GM18873 (cell line): Measurements from ENCODE around the gene CRISPLD2.
"Not testable (repeated sequence)": the region's sequence is repeated elsewhere in the genome, so short reads cannot be mapped to it uniquely, and the experiment has no call there.

Experiments used
- ATAC-seq: cut with Tn5 transposase; IDR thresholded peaks from one replicate; pipeline ENCODE4 v1.9.1; 2021; ENCODE audit warnings: mild to moderate bottlenecking, moderate library complexity, moderate number of reproducible peaks; ENCODE audit not compliant: unreplicated experiment, low FRiP score

CRISPLD2 gene

GRCh38 chr16:84926462-84926861 is 106.7 kb downstream of the CRISPLD2 start:
- no peak for ATAC-seq

DNA sequence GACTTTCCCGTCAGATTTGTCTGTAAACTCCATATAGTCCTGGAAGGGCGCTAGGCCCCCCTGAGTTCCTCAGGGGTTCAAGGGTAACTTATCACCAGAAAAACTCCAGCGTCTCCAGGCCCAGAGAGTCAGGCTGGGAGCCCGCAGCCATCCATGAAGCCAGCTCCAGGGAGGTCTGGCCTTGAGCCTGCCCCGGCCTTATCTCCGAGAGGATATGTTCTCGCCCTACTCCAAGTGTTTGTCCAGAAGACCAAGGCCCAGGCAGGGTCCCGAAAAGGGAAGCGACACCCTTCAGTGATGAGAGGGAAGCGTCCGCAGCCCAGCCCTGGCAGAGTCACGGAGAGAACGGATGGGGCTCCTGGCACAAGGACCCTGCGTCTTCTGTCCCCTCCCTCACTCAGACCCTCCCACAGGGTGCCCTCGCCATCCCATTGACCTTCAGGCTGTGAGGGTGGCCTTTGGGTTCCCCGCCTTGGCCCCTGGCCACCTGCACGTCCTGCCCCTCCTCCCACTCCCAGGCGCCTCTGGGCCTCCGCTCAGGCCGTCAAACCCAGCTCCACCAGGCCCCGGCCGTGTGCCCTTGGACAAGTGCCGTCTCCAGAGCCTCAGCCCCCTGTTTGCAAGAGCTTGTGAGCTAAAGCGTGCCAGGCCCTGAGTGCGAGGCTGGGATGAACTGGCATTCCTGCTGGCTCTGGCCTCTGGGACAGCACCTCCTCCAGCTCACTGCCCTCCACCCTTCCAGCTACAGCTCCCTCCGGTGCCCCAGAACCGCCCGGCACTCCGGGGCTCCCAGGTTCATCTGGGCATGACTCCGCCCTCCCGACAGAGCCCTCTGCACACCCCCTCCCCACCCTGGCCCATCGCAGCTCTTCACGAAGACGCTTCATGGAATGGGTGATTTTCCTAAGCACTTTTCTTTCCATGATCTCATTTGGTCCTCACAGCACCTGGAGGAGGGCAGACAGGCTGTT is 108.1 kb downstream of the CRISPLD2 start:
- no peak for ATAC-seq

GRCh38 chr16:84928679-84929420 is 109.1 kb downstream of the CRISPLD2 start:
- ATAC-seq = no peak

GRCh38 chr16:84929421-84930297 is 109.9 kb downstream of the CRISPLD2 start:
- ATAC-seq = no peak

GRCh38 chr16:84930298-84931106 is 110.7 kb downstream of the CRISPLD2 start:
- no peak for ATAC-seq

DNA sequence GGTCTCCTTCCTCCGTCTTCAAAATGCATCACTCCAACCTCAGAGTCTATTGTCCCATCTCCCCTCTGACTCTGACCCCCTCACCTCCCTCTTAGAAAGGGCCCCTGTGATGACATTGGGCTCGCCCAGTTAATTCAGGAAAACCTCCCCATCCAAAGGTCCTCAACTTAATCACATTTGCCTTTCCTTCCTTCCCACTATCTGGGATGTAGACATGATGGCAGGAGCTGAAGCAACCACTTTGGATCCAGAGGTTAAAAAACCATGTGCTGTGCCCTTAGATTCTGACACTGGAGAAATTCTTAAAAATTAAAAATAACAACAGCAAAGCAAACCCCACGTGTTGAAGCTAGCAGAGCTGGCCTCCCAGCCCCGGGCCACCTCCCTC is 111.3 kb downstream of the CRISPLD2 start:
- no peak for ATAC-seq

GRCh38 chr16:84931506-84931905 is 111.7 kb downstream of the CRISPLD2 start:
- no peak for ATAC-seq

DNA sequence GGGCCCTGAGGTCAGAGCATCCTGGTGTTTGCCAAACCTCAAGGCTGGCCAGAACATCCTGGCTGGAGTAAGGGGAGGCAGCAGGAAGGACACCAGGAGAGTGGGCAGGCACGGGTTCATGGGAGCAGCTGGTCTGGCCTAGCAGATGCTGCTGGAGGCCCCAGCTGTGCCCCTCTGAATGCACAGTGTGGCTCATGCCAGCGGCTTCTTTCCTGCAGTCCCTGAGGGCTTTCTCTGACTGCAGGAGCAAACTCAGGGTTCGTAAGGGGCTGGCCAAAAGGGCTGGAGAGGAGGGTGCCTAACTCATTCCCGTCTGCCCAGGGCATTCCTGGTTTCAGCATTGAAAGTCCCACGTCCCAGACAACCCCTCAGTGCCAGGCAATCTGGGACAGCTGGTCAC is 112.9 kb downstream of the CRISPLD2 start:
- ATAC-seq = no peak

- ATAC-seq = no peak
These were observed 114.2 kb downstream of the CRISPLD2 start for GRCh38 chr16:84933774-84934631.

DNA sequence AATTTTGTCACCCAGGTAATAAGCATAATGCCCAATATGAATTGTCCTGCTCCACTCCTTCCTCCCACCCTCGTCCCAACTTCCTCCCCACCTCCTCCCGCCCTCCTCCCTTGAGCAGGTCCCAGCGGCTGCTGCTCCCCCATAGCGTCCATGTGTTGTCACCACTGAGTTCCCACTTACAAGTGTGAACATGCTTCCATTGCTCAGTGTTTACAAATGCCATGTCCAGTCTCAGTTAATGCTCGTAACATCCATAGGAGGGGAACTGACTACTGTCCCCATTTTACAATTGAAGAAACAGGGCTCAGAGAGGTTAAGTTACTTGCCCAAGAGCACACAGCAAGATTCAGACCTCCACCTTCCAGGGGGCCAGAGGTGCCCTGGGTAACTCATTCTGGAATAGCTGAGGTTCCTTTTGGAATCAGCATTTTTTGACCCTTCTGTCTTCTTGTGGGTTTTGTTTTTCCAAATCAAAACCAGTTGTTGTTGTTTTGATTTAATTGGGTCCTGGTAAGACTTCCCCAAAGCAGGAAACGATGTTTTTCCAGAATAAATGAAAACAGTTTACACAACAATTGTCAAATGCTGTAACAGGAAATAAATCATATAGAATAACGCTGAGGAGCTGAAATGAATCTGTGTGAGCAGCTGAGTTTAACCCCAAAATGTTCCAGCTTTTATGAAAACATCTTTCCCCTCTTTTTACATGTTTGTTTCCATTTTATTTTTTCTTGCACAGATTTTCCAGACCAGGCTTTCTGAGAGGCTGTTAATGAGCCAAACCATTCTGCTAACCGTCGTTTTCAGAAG is 117.6 kb downstream of the CRISPLD2 start:
- no peak for ATAC-seq

DNA sequence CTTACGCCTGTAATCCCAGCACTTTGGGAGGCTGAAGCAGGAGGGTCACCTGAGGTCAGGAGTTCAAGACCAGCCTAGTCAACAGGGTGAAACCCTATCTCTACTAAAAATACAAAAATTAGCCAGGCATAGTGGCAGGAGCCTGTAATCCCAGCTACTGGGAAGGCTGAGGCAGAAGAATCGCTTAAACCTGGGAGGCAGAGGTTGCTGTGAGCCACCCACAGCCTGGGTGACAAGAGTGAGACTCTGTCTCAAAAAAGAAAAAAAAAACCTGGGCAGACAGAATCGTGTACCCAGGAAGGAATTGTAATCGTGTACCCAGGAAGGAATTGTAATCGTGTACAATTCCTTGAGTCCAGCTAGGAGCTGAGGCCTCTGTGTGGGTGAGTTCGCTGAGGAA is 118.8 kb downstream of the CRISPLD2 start:
- not testable (repeated sequence) for ATAC-seq

- ATAC-seq = no peak
These were observed 121.1 kb downstream of the CRISPLD2 start for GRCh38 chr16:84940670-84941551.

- ATAC-seq = no peak
These were observed 122.1 kb downstream of the CRISPLD2 start for GRCh38 chr16:84941921-84942320.

- ATAC-seq = no peak
These were observed 123.0 kb downstream of the CRISPLD2 start for GRCh38 chr16:84942786-84943185.

DNA sequence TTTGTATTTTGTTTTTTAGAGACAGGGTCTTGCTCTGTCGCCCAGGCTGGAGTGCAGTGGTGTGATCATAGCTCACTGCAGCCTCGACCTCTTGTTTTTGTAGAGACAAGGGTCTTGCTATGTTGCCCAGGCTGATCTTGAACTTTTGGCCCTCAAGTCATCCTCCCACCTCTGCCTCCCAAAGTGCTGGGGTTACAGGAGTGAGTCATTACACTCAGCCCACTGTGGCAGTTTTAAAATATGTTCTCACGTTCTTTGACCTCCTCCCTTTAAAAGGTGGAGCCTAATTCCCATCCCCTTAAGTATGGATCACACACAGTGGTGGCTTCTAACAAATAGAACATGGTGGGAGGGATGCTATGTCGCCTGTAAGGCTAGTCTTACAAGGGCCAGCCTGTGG is 123.8 kb downstream of the CRISPLD2 start:
- no peak for ATAC-seq

GRCh38 chr16:84947022-84947421 is 127.2 kb downstream of the CRISPLD2 start:
- no peak for ATAC-seq
